Endothelial cell of umbilical vein (primary cell): ENCODE data around the gene FAM168A. TPM values are rescaled to one million over a fixed set of nuclear protein-coding genes. Genes with fewer than 3 reads are reported as not detected.

ENCODE experiments used
- BruUV-seq: library from RNA; stranded (reverse); fragments of 400-500 nt; replicated peaks from 2 replicates; lab custom pipeline; 2021; lab: Mats Ljungman, UMichigan
- CTCF ChIA-PET: fragments of 300-600, 350-600 bp; sonication (Branson Sonifier 250); formaldehyde crosslinking; loops from one replicate; lab custom pipeline; 2021; ENCODE audit warnings: antibody characterized with exemption, inconsistent platforms; lab: Charles Lee
- POLR2A ChIA-PET: fragments of 300-600, 350-600 bp; sonication (Branson Sonifier 250); formaldehyde crosslinking; loops from one replicate; lab custom pipeline; 2021; ENCODE audit warnings: antibody characterized with exemption, inconsistent platforms; lab: Charles Lee
- DNase-seq: peaks from one replicate; pipeline ENCODE4 v3.0.0-alpha.2; 2011; ENCODE audit warnings: low read depth, low spot score
- FAIRE-seq: peaks from 2 replicates; lab custom pipeline; 2011; peaks lifted over from hg19 to GRCh38; lab: Jason Lieb, UNC
- H2AFZ ChIP-seq: 2 replicates; pipeline ENCODE4 v1.6.0; 2012; ENCODE audit warnings: low read depth, low read length, control low read depth, inconsistent platforms
- H3K27ac ChIP-seq: 2 replicates; pipeline ENCODE4 v1.5.1; 2011; ENCODE audit warnings: low read depth, mild to moderate bottlenecking, control low read depth, low read length, moderate library complexity; ENCODE audit not compliant: insufficient read depth
- H3K27me3 ChIP-seq, 2 experiments: 2 replicates each; pipeline versions ENCODE4 v1.6.0 to v1.6.1; 2011; ENCODE audit warnings: low read length in 2 of 2, mixed read lengths in 1 of 2; ENCODE audit not compliant: control insufficient read depth in 2 of 2, insufficient read depth in 2 of 2
- H3K36me3 ChIP-seq, 2 experiments: 2 replicates in 1 of 2; 3 replicates in 1 of 2; pipeline ENCODE4 v1.5.1; 2011; ENCODE audit warnings: low read length in 2 of 2, mild to moderate bottlenecking in 1 of 2, moderate library complexity in 1 of 2; ENCODE audit not compliant: control insufficient read depth in 2 of 2, insufficient read depth in 2 of 2; ENCODE audit errors: extremely low read depth in 1 of 2
- H3K4me1 ChIP-seq: 3 replicates; pipeline ENCODE4 v1.5.1; 2011; ENCODE audit warnings: mild to moderate bottlenecking, low read length; ENCODE audit not compliant: control insufficient read depth, insufficient read depth; ENCODE audit errors: extremely low read depth
- H3K4me2 ChIP-seq: 2 replicates; pipeline ENCODE4 v1.6.1; 2011; ENCODE audit warnings: low read length, control low read depth, mixed read lengths; ENCODE audit not compliant: insufficient read depth
- H3K4me3 ChIP-seq, 3 experiments: fragments of 200-600 bp in 1 of 3; sonication (generic), shearing (Covaris generic) in 1 of 3; replicated peaks in 1 of 3; 2 replicates each; pipeline ENCODE4 v1.5.1; 2011 to 2016; ENCODE audit warnings: control low read depth in 3 of 3, low read length in 3 of 3, mild to moderate bottlenecking in 2 of 3, inconsistent platforms in 1 of 3, low read depth in 1 of 3, moderate library complexity in 1 of 3; ENCODE audit not compliant: insufficient read depth in 1 of 3
- H3K79me2 ChIP-seq: 2 replicates; pipeline ENCODE4 v1.6.0; 2012; ENCODE audit warnings: low read length, inconsistent platforms; ENCODE audit not compliant: control insufficient read depth, insufficient read depth
- H3K9ac ChIP-seq: replicated peaks from 2 replicates; pipeline ENCODE3; 2011; ENCODE audit warnings: low read length, control low read depth; ENCODE audit not compliant: insufficient read depth; ENCODE audit errors: extremely low read depth
- H3K9me1 ChIP-seq: replicated peaks from 3 replicates; pipeline ENCODE4 v1.6.0; 2011; ENCODE audit warnings: mild to moderate bottlenecking, low read length; ENCODE audit not compliant: control insufficient read depth, insufficient read depth; ENCODE audit errors: extremely low read depth
- H3K9me3 ChIP-seq: replicated peaks from 2 replicates; pipeline ENCODE4 v1.5.1; 2012; ENCODE audit warnings: low read length, inconsistent platforms; ENCODE audit not compliant: control insufficient read depth, insufficient read depth
- H4K20me1 ChIP-seq: replicated peaks from 2 replicates; pipeline ENCODE3; 2011; ENCODE audit warnings: mild to moderate bottlenecking, low read length; ENCODE audit not compliant: control insufficient read depth, insufficient read depth; ENCODE audit errors: extremely low read depth
- EZH2 ChIP-seq: IDR thresholded peaks from 2 replicates; pipeline ENCODE4 v1.6.1; 2012; ENCODE audit warnings: borderline replicate concordance, low read depth, mild to moderate bottlenecking, moderate library complexity, low read length, inconsistent platforms; ENCODE audit not compliant: severe bottlenecking
- FOS ChIP-seq: IDR thresholded peaks from 2 replicates; pipeline ENCODE4 v1.6.1; 2011; ENCODE audit warnings: mild to moderate bottlenecking, low read length, moderate library complexity, borderline replicate concordance; ENCODE audit not compliant: insufficient read depth
- GATA2 ChIP-seq: IDR thresholded peaks from 2 replicates; pipeline ENCODE4 v1.7.0; 2011; ENCODE audit warnings: low read depth, mild to moderate bottlenecking, moderate library complexity, mixed read lengths, low read length; ENCODE audit not compliant: insufficient read length, insufficient read depth
- JUN ChIP-seq: IDR thresholded peaks from 2 replicates; pipeline ENCODE4 v1.6.1; 2011; ENCODE audit warnings: borderline replicate concordance, low read depth; ENCODE audit not compliant: insufficient read length, insufficient read depth
- MYC ChIP-seq: IDR thresholded peaks from one replicate; pipeline ENCODE4 v1.6.1; 2011; ENCODE audit warnings: mild to moderate bottlenecking, low read depth, low read length
- POLR2A ChIP-seq: IDR thresholded peaks from 2 replicates; pipeline ENCODE4 v1.6.1; 2012; ENCODE audit warnings: low read depth, mild to moderate bottlenecking, control low read depth, low read length
- POLR2AphosphoS5 ChIP-seq: IDR thresholded peaks from 2 replicates; pipeline ENCODE4 v1.6.1; 2012; ENCODE audit warnings: low read depth, mild to moderate bottlenecking, control low read depth, low read length, moderate library complexity; ENCODE audit not compliant: insufficient read depth
- dilution Hi-C: fragments of 300-500 bp; cut with MboI; formaldehyde crosslinking; loops from one replicate; pipeline ENCODE4 v1.15.0; 2019; ENCODE audit warnings: low sequenced_read_pairs; ENCODE audit not compliant: extremely low pct_ligation_motif_present
- intact Hi-C: fragments of 100-400 bp; cut with micrococcal nuclease; formaldehyde crosslinking; loops from one replicate; pipeline ENCODE4 v1.10.0; 2022
- polyA plus RNA-seq, 4 experiments: library from polyadenylated mRNA; depleted of rRNA in 3 of 4; stranded (reverse) in 3 of 4; unstranded in 1 of 4; fragments of >200 nt; gene quantifications; 2 replicates each; pipeline versions ENCODE4 v1.2.1 to v1.2.3, GENCODE V29; 2011 to 2012; ENCODE audit warnings: missing spikeins in 1 of 4
- total RNA-seq: library from RNA; stranded (reverse); gene quantifications from 2 replicates; pipeline ENCODE4 v1.2.3, GENCODE V29; 2021
- TF ChIP-seq, protein P1 (sequence below), 2 donors: IDR thresholded peaks; 1 replicate in 1 of 2; 2 replicates in 1 of 2; pipeline ENCODE4 v1.5.1; 2011; ENCODE audit warnings: low read length in 2 of 2, mild to moderate bottlenecking in 2 of 2, moderate library complexity in 2 of 2, control low read depth in 1 of 2, inconsistent platforms in 1 of 2, low read depth in 1 of 2; ENCODE audit not compliant: insufficient read depth in 1 of 2; ENCODE audit errors: extremely low read depth in 1 of 2
- TF ChIP-seq, protein P2 (sequence below): IDR thresholded peaks from 2 replicates; pipeline ENCODE4 v1.6.1; 2011; ENCODE audit not compliant: insufficient read depth, insufficient read length

Gene FAM168A
- total and polyA plus RNA-seq, 2 donors (not counting 3 experiments of a cell fraction or from before 2014, with no cell fraction given), result 17.0 to 20.5 TPM

DNA sequence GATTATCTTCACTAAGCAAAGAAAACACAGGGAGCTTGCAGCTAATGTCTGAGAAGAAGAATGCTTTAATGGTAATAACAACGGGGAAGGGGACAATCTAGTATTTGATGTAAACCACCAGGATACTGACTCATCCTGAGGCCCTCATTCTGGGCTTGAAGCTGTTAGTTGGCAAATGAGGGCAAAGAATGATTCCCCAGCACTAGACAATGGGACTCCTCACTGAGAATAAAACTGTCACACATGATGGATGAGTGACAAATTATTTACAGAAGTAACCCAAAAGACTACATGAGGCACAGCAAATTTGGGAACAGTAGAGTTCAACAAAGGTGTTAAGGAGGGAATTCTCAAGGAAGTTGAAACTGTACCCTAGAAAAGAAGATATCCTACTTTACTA lies 76.3 kb downstream of the FAM168A start:
- Histone ChIP-seq H3K9me1 (no peaks in the 10 kb centered on the region), H4K20me1 (peaks cover 5% of the 10 kb centered on the region), H3K9ac (no peak overlapping the region), H3K27me3 (no peaks in the 10 kb centered on the region), H3K36me3 (no peaks in the 10 kb centered on the region), H3K4me1 (peaks cover 19% of the 10 kb centered on the region), H3K4me2 (no peak overlapping the region), H2AFZ (no peak overlapping the region), H3K27ac (no peak overlapping the region), H3K79me2 (no peaks in the 10 kb centered on the region), H3K9me3 (no peaks in the 10 kb centered on the region), H3K4me3 (no peak overlapping the region)
- DNase-seq (peak; percentile 51), FAIRE-seq (no peak)
- ChIA-PET POLR2A (interaction anchor here (0.9 kb wide), 1 partner anchor 9 kb away, joined by 3 read pairs; no protein-coding TSS in a partner anchor), CTCF (interaction anchor here (0.9 to 3.0 kb wide), 6 partner anchors 10 to 104 kb away, joined by 3 to 19 read pairs (median 6); no protein-coding TSS in a partner anchor)
- TF ChIP-seq GATA2 (no peak), EZH2 (no peak), JUN (no peak), FOS (peak; percentile 68), POLR2AphosphoS5 (peak; percentile 33), MYC (no peak), POLR2A (no peak)
- TF ChIP-seq, protein P1, sequence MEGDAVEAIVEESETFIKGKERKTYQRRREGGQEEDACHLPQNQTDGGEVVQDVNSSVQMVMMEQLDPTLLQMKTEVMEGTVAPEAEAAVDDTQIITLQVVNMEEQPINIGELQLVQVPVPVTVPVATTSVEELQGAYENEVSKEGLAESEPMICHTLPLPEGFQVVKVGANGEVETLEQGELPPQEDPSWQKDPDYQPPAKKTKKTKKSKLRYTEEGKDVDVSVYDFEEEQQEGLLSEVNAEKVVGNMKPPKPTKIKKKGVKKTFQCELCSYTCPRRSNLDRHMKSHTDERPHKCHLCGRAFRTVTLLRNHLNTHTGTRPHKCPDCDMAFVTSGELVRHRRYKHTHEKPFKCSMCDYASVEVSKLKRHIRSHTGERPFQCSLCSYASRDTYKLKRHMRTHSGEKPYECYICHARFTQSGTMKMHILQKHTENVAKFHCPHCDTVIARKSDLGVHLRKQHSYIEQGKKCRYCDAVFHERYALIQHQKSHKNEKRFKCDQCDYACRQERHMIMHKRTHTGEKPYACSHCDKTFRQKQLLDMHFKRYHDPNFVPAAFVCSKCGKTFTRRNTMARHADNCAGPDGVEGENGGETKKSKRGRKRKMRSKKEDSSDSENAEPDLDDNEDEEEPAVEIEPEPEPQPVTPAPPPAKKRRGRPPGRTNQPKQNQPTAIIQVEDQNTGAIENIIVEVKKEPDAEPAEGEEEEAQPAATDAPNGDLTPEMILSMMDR (IDR thresholded peaks at IDR 0.05; ENCODE audit: extremely low read depth in 1 of 2, insufficient read depth in 1 of 2, low read depth in 1 of 2, low read length in 2 of 2), result no peak
- TF ChIP-seq, protein P2, sequence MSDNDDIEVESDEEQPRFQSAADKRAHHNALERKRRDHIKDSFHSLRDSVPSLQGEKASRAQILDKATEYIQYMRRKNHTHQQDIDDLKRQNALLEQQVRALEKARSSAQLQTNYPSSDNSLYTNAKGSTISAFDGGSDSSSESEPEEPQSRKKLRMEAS, result no peak
- dilution Hi-C loops, result no loop called here
- intact Hi-C loops, result no loop called here
- BruUV-seq, result no TSS peak
